GM12878 (cell line): ENCODE results near the gene N4BP2. TPM values are rescaled to one million over a fixed set of nuclear protein-coding genes. Genes with fewer than 3 reads are reported as not detected.

ENCODE experiments used
- ATAC-seq: fragments of 200-7000 bp; cut with Tn5 transposase; 3 replicates; pipeline ENCODE4 v1.9.1; 2020; ENCODE audit warnings: mild to moderate bottlenecking, moderate library complexity
- BruUV-seq: library from RNA; stranded (reverse); fragments of 400-500 nt; replicated peaks from 2 replicates; lab custom pipeline; 2021; lab: Mats Ljungman, UMichigan
- CTCF ChIA-PET: fragments of 300-600 bp; sonication (Branson Sonifier 250); formaldehyde crosslinking; extraction: SDS; loops from one replicate; lab custom pipeline; 2021; ENCODE audit warnings: inconsistent platforms; lab: Yijun Ruan, JAX
- POLR2A ChIA-PET: fragments of 350-600 bp; formaldehyde crosslinking; extraction: SDS; loops from one replicate; lab custom pipeline; 2021; ENCODE audit warnings: inconsistent platforms; lab: Charles Lee
- RAD21 ChIA-PET: fragments of 300-600 bp; sonication (Branson Sonifier 250); formaldehyde crosslinking; loops from one replicate; lab custom pipeline; 2023; ENCODE audit warnings: antibody characterized with exemption; ENCODE audit not compliant: unreplicated experiment; lab: Charles Lee
- SMC1A ChIA-PET: fragments of 300-600 bp; sonication (Branson Sonifier 250); formaldehyde crosslinking; loops from one replicate; lab custom pipeline; 2023; ENCODE audit not compliant: unreplicated experiment, uncharacterized antibody; lab: Charles Lee
- DNase-seq: peaks from one replicate; pipeline ENCODE4 v3.0.0-alpha.2; 2011; ENCODE audit warnings: low read depth, low spot score
- FAIRE-seq: peaks from 3 replicates; lab custom pipeline; 2011; peaks lifted over from hg19 to GRCh38; lab: Jason Lieb, UNC
- H2AFZ ChIP-seq: 2 replicates; pipeline ENCODE4 v1.6.0; 2011; ENCODE audit warnings: low read depth, low read length, control low read depth; ENCODE audit not compliant: control insufficient read depth
- H3K27ac ChIP-seq: 2 replicates; pipeline ENCODE4 v1.5.1; 2011; ENCODE audit warnings: control low read depth; ENCODE audit not compliant: control insufficient read depth, insufficient read depth
- H3K27me3 ChIP-seq, 2 experiments: replicated peaks in 1 of 2; 2 replicates each; pipeline versions ENCODE4 v1.6.0 to v1.6.1; 2011; ENCODE audit warnings: low read length in 1 of 2; ENCODE audit not compliant: control insufficient read depth in 2 of 2, insufficient read depth in 2 of 2
- H3K36me3 ChIP-seq, 2 experiments: 2 replicates each; pipeline ENCODE4 v1.5.1; 2011; ENCODE audit warnings: low read length in 1 of 2; ENCODE audit not compliant: control insufficient read depth in 2 of 2, insufficient read depth in 2 of 2
- H3K4me1 ChIP-seq: 2 replicates; pipeline ENCODE4 v1.6.1; 2011; ENCODE audit warnings: mild to moderate bottlenecking, low read length, moderate library complexity, mixed read lengths; ENCODE audit not compliant: control insufficient read depth, insufficient read depth
- H3K4me2 ChIP-seq: 2 replicates; pipeline ENCODE4 v1.6.0; 2011; ENCODE audit warnings: control low read depth; ENCODE audit not compliant: control insufficient read depth, insufficient read depth
- H3K4me3 ChIP-seq: fragments of 200-600 bp; sonication (generic); 2 replicates; pipeline ENCODE4 v1.5.1; 2016
- H3K79me2 ChIP-seq: 2 replicates; pipeline ENCODE4 v1.6.0; 2011; ENCODE audit warnings: low read length; ENCODE audit not compliant: control insufficient read depth, insufficient read depth
- H3K9ac ChIP-seq: 2 replicates; pipeline ENCODE4 v1.8.0; 2011; ENCODE audit warnings: low read length, control low read depth, mixed read lengths; ENCODE audit not compliant: control insufficient read depth, insufficient read depth
- H3K9me3 ChIP-seq: replicated peaks from 3 replicates; pipeline ENCODE4 v1.5.1; 2011; ENCODE audit warnings: mild to moderate bottlenecking, low read length; ENCODE audit not compliant: control insufficient read depth, insufficient read depth
- H4K20me1 ChIP-seq: 2 replicates; pipeline ENCODE4 v1.6.0; 2011; ENCODE audit not compliant: control insufficient read depth, insufficient read depth
- BHLHE40 ChIP-seq, 2 experiments: fragments of 450-650 bp in 1 of 2; IDR thresholded peaks; 2 replicates each; pipeline ENCODE4 v1.6.1; 2011 to 2017; ENCODE audit warnings: low read depth in 2 of 2, borderline replicate concordance in 1 of 2, improper control_type of control experiment in 1 of 2, low read length in 1 of 2, mild to moderate bottlenecking in 1 of 2
- CEBPB ChIP-seq, 2 experiments: fragments of 150-350 bp in 1 of 2; IDR thresholded peaks; 2 replicates each; pipeline ENCODE4 v1.6.1; 2012 to 2014; ENCODE audit warnings: low read depth in 2 of 2, low read length in 2 of 2, borderline replicate concordance in 1 of 2, inconsistent platforms in 1 of 2
- PKNOX1 ChIP-seq: fragments of 450-650 bp; IDR thresholded peaks from 2 replicates; pipeline ENCODE4 v1.6.1; 2016; ENCODE audit warnings: mild to moderate bottlenecking
- ZBTB11 ChIP-seq: fragments of 450-650 bp; formaldehyde crosslinking; IDR thresholded peaks from 2 replicates; pipeline ENCODE4 v1.5.0; 2022; ENCODE audit warnings: mild to moderate bottlenecking, missing genetic modification characterization
- ZZZ3 ChIP-seq: IDR thresholded peaks from 2 replicates; pipeline ENCODE4 v1.6.1; 2011; ENCODE audit warnings: low read depth; ENCODE audit not compliant: control insufficient read depth, insufficient read length
- WGBS: methylation state at CpG from one replicate; pipeline ENCODE4 v1.1.6; 2016; ENCODE audit warnings: low lambda C conversion rate; ENCODE audit not compliant: insufficient replicate concordance, insufficient coverage; ENCODE audit errors: missing lambda C conversion rate; 5-methylcytosine and 5-hydroxymethylcytosine counted together
- in situ Hi-C: fragments of 300-500 bp; cut with MboI; formaldehyde crosslinking; loops from 9 replicates; pipeline ENCODE4 v1.14.3; 2018; ENCODE audit warnings: mixed read lengths
- intact Hi-C: fragments of 100-400 bp; cut with micrococcal nuclease; formaldehyde crosslinking; loops from one replicate; pipeline ENCODE4 v1.14.2; 2022; ENCODE audit not compliant: unreplicated experiment
- polyA plus RNA-seq, 11 experiments: library from polyadenylated mRNA; depleted of rRNA in 4 of 11; unstranded in 6 of 11; stranded (reverse) in 5 of 11; fragments of >200 nt; fragmentation: Nextera tagmentation in 4 of 11; fragmentation: Illumina TruSeq in 1 of 11; extraction: Ambion mirVana in 4 of 11; extraction: Trizol in 1 of 11; gene quantifications; 1 replicate in 1 of 11; 2 replicates in 10 of 11; pipeline versions ENCODE4 v1.2.1 to v1.2.3, GENCODE V29; 2011 to 2016; ENCODE audit warnings: inconsistent platforms in 2 of 11, missing spikeins in 2 of 11, low read depth in 1 of 11
- total RNA-seq, 4 experiments: library from RNA; depleted of rRNA in 3 of 4; stranded (reverse); fragments of >200 nt in 3 of 4; fragmentation: Illumina TruSeq in 1 of 4; extraction: Trizol in 1 of 4; gene quantifications; 2 replicates each; pipeline versions ENCODE4 v1.2.1 to v1.2.3, GENCODE V29; 2013 to 2021
- TF ChIP-seq, protein P1 (sequence below): IDR thresholded peaks from 2 replicates; pipeline ENCODE4 v1.6.1; 2011; ENCODE audit warnings: mild to moderate bottlenecking, low read depth, low read length, moderate library complexity; ENCODE audit not compliant: insufficient replicate concordance

The N4BP2 gene
- total and polyA plus RNA-seq, 10 of the 15 experiments (the other 5 are each of a cell fraction or from before 2014, with no cell fraction given), result 2.3 to 18.7 (median 10.0) TPM

GRCh38 chr4:40165916-40166315, 109.3 kb downstream of the N4BP2 start:
- Histone ChIP-seq H3K9me3 (no peaks in the 10 kb centered on the region), H3K4me2 (no peak overlapping the region), H4K20me1 (no peaks in the 10 kb centered on the region), H3K27me3 (no peaks in the 10 kb centered on the region), H3K4me1 (peaks cover 4% of the 10 kb centered on the region; the same call in 1 of the 2 replicates), H3K27ac (no peak overlapping the region), H2AFZ (no peak overlapping the region), H3K9ac (no peak overlapping the region), H3K79me2 (no peaks in the 10 kb centered on the region), H3K4me3 (no peak overlapping the region), H3K36me3 (no peaks in the 10 kb centered on the region)
- DNase-seq (no peak), FAIRE-seq (no peak), ATAC-seq (no peak)
- no TSS peak for BruUV-seq
- ChIA-PET SMC1A (interaction anchor here (1.0 to 2.0 kb wide), 2 partner anchors 14 to 141 kb away, joined by 3 to 6 read pairs; no protein-coding TSS in a partner anchor), RAD21 (no interaction called here), POLR2A (no interaction called here), CTCF (no interaction called here)
- in situ Hi-C loops, result no loop called here
- 96% methylated on average over 1 of the region's 1 CpG for WGBS
- intact Hi-C loops, result no loop called here
- TF ChIP-seq ZZZ3 (no peak), CEBPB (IDR thresholded peaks at IDR 0.05; ENCODE audit: borderline replicate concordance in 1 of 2, low read depth in 2 of 2, low read length in 2 of 2) (no peak), ZBTB11 (no peak), PKNOX1 (no peak), BHLHE40 (IDR thresholded peaks at IDR 0.05; ENCODE audit: borderline replicate concordance in 1 of 2, low read depth in 2 of 2, low read length in 1 of 2) (no peak)
- TF ChIP-seq, protein P1, sequence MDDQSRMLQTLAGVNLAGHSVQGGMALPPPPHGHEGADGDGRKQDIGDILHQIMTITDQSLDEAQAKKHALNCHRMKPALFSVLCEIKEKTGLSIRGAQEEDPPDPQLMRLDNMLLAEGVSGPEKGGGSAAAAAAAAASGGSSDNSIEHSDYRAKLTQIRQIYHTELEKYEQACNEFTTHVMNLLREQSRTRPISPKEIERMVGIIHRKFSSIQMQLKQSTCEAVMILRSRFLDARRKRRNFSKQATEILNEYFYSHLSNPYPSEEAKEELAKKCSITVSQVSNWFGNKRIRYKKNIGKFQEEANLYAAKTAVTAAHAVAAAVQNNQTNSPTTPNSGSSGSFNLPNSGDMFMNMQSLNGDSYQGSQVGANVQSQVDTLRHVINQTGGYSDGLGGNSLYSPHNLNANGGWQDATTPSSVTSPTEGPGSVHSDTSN, result no peak
